COLO829 (cell line): ENCODE data around the gene CD151.

ENCODE experiments used
- DNase-seq: peaks from one replicate; pipeline ENCODE4 v3.0.0; 2012; ENCODE audit warnings: low spot score

CD151 gene

GRCh38 chr11:829176-829846 lies 3.4 kb upstream of the CD151 start:
- DNase-seq, result no peak

GRCh38 chr11:829847-830294 lies 2.9 kb upstream of the CD151 start:
- DNase-seq, result no peak

GRCh38 chr11:830295-831117 lies 2.2 kb upstream of the CD151 start:
- DNase-seq, result peak; percentile 55

- no peak for DNase-seq
Measured at GRCh38 chr11:831118-831864, 1.5 kb upstream of the CD151 start.

- DNase-seq, result no peak
Measured at GRCh38 chr11:831961-832528, 707 bp upstream of the CD151 start.

- DNase-seq, result no peak
Measured at GRCh38 chr11:833114-833791, 501 bp downstream of the CD151 start.

- no peak for DNase-seq
Measured at GRCh38 chr11:833849-834311, 1.1 kb downstream of the CD151 start.

GRCh38 chr11:834371-835316 lies 1.9 kb downstream of the CD151 start:
- no peak for DNase-seq

- no peak for DNase-seq
Measured at GRCh38 chr11:836274-836673, 3.5 kb downstream of the CD151 start.

GRCh38 chr11:836700-837099 lies 3.9 kb downstream of the CD151 start:
- DNase-seq, result no peak

GRCh38 chr11:837189-837989 lies 4.6 kb downstream of the CD151 start:
- no peak for DNase-seq

- DNase-seq, result no peak
Measured at GRCh38 chr11:837990-838307, 5.2 kb downstream of the CD151 start.

GRCh38 chr11:838441-839279 lies 5.9 kb downstream of the CD151 start:
- DNase-seq, result no peak

GRCh38 chr11:839280-839623 lies 6.5 kb downstream of the CD151 start:
- no peak for DNase-seq

- DNase-seq, result no peak
Measured at GRCh38 chr11:839875-840617, 7.3 kb downstream of the CD151 start.

GRCh38 chr11:841981-842369 lies 9.2 kb downstream of the CD151 start:
- DNase-seq, result no peak

GRCh38 chr11:842370-843002 lies 9.7 kb downstream of the CD151 start, which contains the start of the genes POLR2L and TSPAN4:
Gene POLR2L (minus strand): TSS chr11:842529. CDS start chr11:842508, 21 bp downstream.
Gene TSPAN4 (plus strand): TSS chr11:842852. CDS start chr11:850305, 7,453 bp downstream.
- peak; percentile 86 for DNase-seq
